Ovary (tissue), 3 donors: Measurements from ENCODE around the gene SOCS7.

Experiments
- EP300 ChIP-seq: sonication (generic); formaldehyde crosslinking; IDR thresholded peaks from one replicate; pipeline ENCODE4 v1.6.1; 2017; ENCODE audit warnings: antibody characterized with exemption
- POLR2A ChIP-seq: fragments of 450-650 bp; IDR thresholded peaks from one replicate; pipeline ENCODE4 v1.6.1; 2017; ENCODE audit warnings: antibody characterized with exemption, mild to moderate bottlenecking, moderate library complexity
- TF ChIP-seq, protein P1 (sequence below), 3 donors: fragments of 450-650 bp in 2 of 3; fragments of 200-600 bp in 1 of 3; IDR thresholded peaks; one replicate each; pipeline versions ENCODE4 v1.5.1 to v1.8.0; 2016 to 2022; ENCODE audit warnings: antibody characterized with exemption in 3 of 3, mild to moderate bottlenecking in 1 of 3
- donor health status: DM: no; HTN: no; CAD: no.

DNA sequence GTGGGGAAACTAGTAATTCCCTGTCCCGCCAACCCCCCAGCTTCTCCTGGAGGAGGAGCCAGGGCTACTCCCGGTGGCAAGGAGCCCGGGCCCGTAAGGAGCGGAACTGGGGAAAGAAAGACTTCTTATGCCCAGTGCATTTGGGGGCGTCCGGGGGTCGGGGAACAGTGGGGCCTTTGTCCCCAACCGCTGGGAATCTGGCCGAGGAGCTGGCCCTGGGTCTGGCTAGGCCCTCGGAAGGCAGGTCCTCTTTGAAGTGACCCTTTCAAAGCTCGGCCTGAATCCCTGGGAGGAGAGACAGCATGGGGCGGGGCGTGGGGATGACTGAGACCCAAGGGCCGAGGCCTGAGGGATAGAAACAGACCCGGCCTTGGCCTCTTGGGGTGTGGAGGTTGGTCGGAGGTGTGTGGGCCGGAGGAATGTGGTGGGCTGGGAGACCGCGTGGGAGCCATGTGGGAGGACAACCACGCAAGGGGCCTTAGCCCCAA, 82.6 kb downstream of the SOCS7 start:
- TF ChIP-seq EP300 (no peak), POLR2A (no peak)
- TF ChIP-seq, protein P1, sequence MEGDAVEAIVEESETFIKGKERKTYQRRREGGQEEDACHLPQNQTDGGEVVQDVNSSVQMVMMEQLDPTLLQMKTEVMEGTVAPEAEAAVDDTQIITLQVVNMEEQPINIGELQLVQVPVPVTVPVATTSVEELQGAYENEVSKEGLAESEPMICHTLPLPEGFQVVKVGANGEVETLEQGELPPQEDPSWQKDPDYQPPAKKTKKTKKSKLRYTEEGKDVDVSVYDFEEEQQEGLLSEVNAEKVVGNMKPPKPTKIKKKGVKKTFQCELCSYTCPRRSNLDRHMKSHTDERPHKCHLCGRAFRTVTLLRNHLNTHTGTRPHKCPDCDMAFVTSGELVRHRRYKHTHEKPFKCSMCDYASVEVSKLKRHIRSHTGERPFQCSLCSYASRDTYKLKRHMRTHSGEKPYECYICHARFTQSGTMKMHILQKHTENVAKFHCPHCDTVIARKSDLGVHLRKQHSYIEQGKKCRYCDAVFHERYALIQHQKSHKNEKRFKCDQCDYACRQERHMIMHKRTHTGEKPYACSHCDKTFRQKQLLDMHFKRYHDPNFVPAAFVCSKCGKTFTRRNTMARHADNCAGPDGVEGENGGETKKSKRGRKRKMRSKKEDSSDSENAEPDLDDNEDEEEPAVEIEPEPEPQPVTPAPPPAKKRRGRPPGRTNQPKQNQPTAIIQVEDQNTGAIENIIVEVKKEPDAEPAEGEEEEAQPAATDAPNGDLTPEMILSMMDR (IDR thresholded peaks at IDR 0.05) = no peak
